ENCODE results near the gene NDUFA8.

DNA sequence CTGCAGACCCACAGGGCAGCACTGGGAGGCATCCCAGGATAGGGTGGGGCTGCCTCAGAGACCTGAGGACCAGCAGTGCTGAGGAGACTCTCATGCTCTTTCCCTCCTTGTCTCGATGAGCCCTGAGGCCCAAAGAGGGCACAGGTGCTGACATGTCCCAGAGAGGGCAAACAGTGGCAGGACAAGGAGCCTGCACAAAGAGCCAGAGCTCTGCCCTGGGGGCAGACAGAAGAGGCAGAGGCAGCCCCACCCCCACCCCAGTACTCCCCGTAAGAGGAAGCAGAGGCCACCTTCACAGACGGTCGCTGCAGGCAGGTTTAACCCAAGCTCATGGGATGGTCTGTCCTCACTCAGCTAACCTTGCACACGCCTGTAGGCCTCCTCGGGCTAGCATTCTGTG, 37.1 kb downstream of the NDUFA8 start:
- no peak for TF ChIP-seq POLR2A (IDR thresholded peaks at IDR 0.05)
- no peak for TF ChIP-seq EP300 (IDR thresholded peaks at IDR 0.05)
- no peak for TF ChIP-seq CTCF (IDR thresholded peaks at IDR 0.05)
